Activated T-helper 17 cell treated with anti-CD3 and anti-CD28 coated beads, Interleukin-2, amount 50 U/mL, for 72 hours (primary cell): ENCODE data around the gene GP5. TPM values are rescaled to one million over a fixed set of nuclear protein-coding genes. Genes with fewer than 3 reads are reported as not detected.
A peak's percentile ranks its signal among the peaks of the same experiment; 100 is the strongest.

Experiments used
- ATAC-seq: fragments of 150-1000 bp; cut with Tn5 transposase; replicated peaks from 2 replicates; pipeline ENCODE4 v1.10.0; 2021; ENCODE audit warnings: mild to moderate bottlenecking, moderate library complexity
- H3K27ac Mint-ChIP-seq: one replicate; pipeline ENCODE4 v1.8.0; 2022; ENCODE audit warnings: mixed read lengths
- H3K27me3 Mint-ChIP-seq: one replicate; pipeline ENCODE4 v1.8.0; 2022; ENCODE audit warnings: mixed read lengths
- H3K36me3 Mint-ChIP-seq: one replicate; pipeline ENCODE4 v1.8.0; 2022; ENCODE audit warnings: low read depth, mild to moderate bottlenecking, mixed read lengths
- H3K4me1 Mint-ChIP-seq: one replicate; pipeline ENCODE4 v1.8.0; 2022; ENCODE audit warnings: mixed read lengths
- H3K4me3 Mint-ChIP-seq: one replicate; pipeline ENCODE4 v1.8.0; 2022; ENCODE audit warnings: mild to moderate bottlenecking, mixed read lengths
- H3K9me3 Mint-ChIP-seq: one replicate; pipeline ENCODE4 v1.8.0; 2022; ENCODE audit warnings: mixed read lengths
- total RNA-seq, 2 donors: library from RNA; stranded (reverse); gene quantifications; one replicate each; pipeline ENCODE4 v1.2.3, GENCODE V29; 2022

The GP5 gene
- total RNA-seq, 2 donors from 2014 or later, result 1.4 TPM

DNA sequence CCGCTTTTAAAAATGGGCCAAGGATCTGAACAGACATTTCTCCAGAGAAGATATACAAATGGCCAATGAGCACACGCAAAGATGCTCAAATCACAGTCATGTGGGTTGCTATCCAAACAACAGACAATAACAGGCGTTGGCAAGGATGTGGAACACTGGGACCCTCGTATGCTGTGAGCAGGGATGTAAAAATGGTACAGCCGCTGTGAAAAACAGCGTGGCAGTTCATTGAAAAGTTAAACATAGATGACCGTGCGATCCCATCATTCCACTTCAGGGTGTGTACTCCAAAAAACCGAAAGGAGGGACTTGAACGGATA, 22.9 kb downstream of the GP5 start:
- H3K36me3 Mint-ChIP-seq, result no peaks in the 10 kb centered on the region
- no peaks in the 10 kb centered on the region for H3K4me1 Mint-ChIP-seq
- no peaks in the 10 kb centered on the region for H3K9me3 Mint-ChIP-seq
- ATAC-seq, result no peak
- no peak overlapping the region for H3K4me3 Mint-ChIP-seq
- H3K27ac Mint-ChIP-seq, result no peak overlapping the region
- peaks cover 14% of the 10 kb centered on the region for H3K27me3 Mint-ChIP-seq

GRCh38 chr3:194375473-194376240, 23.4 kb downstream of the GP5 start:
- Mint-ChIP-seq H3K27ac (no peak overlapping the region), H3K9me3 (no peaks in the 10 kb centered on the region), H3K4me1 (no peaks in the 10 kb centered on the region), H3K4me3 (no peak overlapping the region), H3K36me3 (no peaks in the 10 kb centered on the region), H3K27me3 (peaks cover 14% of the 10 kb centered on the region)
- no peak for ATAC-seq

GRCh38 chr3:194374935-194375334, 24.1 kb downstream of the GP5 start:
- H3K9me3 Mint-ChIP-seq, result no peaks in the 10 kb centered on the region
- H3K4me1 Mint-ChIP-seq, result no peaks in the 10 kb centered on the region
- peaks cover 19% of the 10 kb centered on the region for H3K27me3 Mint-ChIP-seq
- ATAC-seq, result no peak
- no peak overlapping the region for H3K27ac Mint-ChIP-seq
- no peaks in the 10 kb centered on the region for H3K36me3 Mint-ChIP-seq
- H3K4me3 Mint-ChIP-seq, result no peak overlapping the region

DNA sequence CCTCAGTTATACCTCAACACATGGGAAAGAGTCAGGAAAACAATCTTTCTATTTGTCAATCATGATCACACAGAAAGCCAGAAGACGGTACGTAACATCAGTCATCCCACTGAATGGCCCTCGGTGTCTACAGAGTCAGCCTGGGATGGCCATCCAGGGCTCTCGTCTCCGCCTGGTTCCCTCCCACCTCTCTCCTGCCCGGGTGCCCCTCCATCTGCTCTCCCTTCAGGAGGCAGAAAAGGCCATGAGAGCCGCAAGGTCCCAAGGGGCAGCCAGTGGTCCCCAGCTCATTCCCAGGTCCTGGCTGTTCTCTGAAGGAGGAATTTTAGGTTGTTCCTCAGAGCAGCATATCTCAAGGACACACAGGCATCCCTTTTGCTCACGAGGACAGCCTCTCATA, 25.2 kb downstream of the GP5 start:
- no peaks in the 10 kb centered on the region for H3K36me3 Mint-ChIP-seq
- no peaks in the 10 kb centered on the region for H3K9me3 Mint-ChIP-seq
- no peaks in the 10 kb centered on the region for H3K4me1 Mint-ChIP-seq
- H3K27me3 Mint-ChIP-seq, result peaks cover 26% of the 10 kb centered on the region
- no peak for ATAC-seq
- no peak overlapping the region for H3K27ac Mint-ChIP-seq
- no peak overlapping the region for H3K4me3 Mint-ChIP-seq

- Mint-ChIP-seq H3K27me3 (peaks cover 32% of the 10 kb centered on the region), H3K9me3 (no peaks in the 10 kb centered on the region), H3K36me3 (no peaks in the 10 kb centered on the region), H3K4me1 (no peaks in the 10 kb centered on the region), H3K4me3 (no peak overlapping the region), H3K27ac (no peak overlapping the region)
- ATAC-seq, result no peak
Observed at GRCh38 chr3:194373028-194373427, 26.0 kb downstream of the GP5 start.

GRCh38 chr3:194370753-194371152, 28.3 kb downstream of the GP5 start:
- Mint-ChIP-seq H3K4me3 (no peak overlapping the region), H3K36me3 (no peaks in the 10 kb centered on the region), H3K27ac (no peak overlapping the region), H3K9me3 (no peaks in the 10 kb centered on the region), H3K4me1 (no peaks in the 10 kb centered on the region), H3K27me3 (peaks cover 36% of the 10 kb centered on the region)
- no peak for ATAC-seq

DNA sequence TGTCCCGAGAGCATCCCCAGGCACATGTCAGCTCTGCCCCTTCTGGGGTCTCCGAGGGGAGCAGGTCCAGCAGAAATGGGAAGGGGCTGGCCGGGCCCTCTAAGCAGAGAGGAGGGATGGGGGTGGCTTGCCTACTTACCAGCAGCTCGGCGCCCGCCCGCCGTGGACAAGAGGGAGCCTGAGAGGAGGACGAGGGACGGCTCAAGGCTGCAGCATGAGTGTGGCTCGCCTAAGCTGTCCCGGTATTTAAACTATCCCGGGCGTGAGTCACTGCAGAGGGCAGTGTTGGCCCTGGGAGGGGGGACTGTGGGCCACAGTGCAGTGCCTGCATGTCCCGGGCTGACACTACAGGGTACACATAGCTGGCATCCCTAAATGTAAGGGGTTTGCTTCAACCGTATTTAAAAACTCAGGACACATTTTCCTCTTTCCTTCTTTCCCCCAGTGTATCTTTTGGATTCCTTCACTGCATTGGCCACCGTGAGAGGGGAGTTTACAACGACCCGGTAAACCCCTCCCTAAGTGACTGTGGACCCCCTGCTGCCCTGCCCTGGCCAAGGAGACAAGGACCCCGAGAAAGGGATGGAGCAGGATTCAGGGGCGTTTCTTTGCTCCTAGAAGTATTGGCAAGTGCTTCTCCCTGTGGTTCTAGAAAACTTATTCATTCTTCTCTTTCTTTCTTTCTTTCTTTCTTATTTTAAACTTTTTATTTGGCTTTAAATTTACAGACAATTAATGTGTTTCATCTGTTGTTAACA, 29.4 kb downstream of the GP5 start, which contains the start of gene LRRC15:
LRRC15 (minus strand) TSS at position 222 of the 758 bp plus-strand sequence. CDS start 8,700 bp downstream, outside the sequence.
- H3K27ac Mint-ChIP-seq, result no peak within 1 kb of the TSS
- H3K4me1 Mint-ChIP-seq, result no peaks in the 10 kb centered on the region
- H3K27me3 Mint-ChIP-seq, result peaks cover 31% of the 10 kb centered on the region
- no peak within 1 kb of the TSS for H3K4me3 Mint-ChIP-seq
- H3K36me3 Mint-ChIP-seq, result no peaks in the 10 kb centered on the region
- H3K9me3 Mint-ChIP-seq, result no peaks in the 10 kb centered on the region
- ATAC-seq, result peak; percentile 45

DNA sequence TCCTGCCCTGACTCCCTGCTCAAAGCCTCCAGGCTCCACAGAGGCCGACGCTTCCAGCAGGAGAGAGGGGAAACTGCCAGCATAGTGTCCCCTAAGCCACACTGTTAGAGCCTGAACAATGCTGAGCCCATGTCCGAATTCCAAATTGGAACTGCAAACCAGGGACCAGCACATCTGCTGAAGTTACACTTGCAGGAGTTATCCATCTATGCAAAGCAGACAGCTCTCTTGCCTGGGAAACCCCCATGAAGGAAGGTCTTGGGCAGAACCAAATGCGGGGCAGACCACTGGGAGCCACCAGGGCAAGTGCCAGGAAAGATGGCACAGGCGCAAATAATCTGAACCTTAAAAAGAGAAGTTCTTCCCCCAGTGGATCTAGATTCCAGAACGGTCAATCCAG, 30.1 kb downstream of the GP5 start:
- no peak overlapping the region for H3K4me3 Mint-ChIP-seq
- H3K4me1 Mint-ChIP-seq, result no peaks in the 10 kb centered on the region
- no peak overlapping the region for H3K27ac Mint-ChIP-seq
- no peak for ATAC-seq
- no peaks in the 10 kb centered on the region for H3K36me3 Mint-ChIP-seq
- H3K9me3 Mint-ChIP-seq, result no peaks in the 10 kb centered on the region
- peaks cover 31% of the 10 kb centered on the region for H3K27me3 Mint-ChIP-seq

DNA sequence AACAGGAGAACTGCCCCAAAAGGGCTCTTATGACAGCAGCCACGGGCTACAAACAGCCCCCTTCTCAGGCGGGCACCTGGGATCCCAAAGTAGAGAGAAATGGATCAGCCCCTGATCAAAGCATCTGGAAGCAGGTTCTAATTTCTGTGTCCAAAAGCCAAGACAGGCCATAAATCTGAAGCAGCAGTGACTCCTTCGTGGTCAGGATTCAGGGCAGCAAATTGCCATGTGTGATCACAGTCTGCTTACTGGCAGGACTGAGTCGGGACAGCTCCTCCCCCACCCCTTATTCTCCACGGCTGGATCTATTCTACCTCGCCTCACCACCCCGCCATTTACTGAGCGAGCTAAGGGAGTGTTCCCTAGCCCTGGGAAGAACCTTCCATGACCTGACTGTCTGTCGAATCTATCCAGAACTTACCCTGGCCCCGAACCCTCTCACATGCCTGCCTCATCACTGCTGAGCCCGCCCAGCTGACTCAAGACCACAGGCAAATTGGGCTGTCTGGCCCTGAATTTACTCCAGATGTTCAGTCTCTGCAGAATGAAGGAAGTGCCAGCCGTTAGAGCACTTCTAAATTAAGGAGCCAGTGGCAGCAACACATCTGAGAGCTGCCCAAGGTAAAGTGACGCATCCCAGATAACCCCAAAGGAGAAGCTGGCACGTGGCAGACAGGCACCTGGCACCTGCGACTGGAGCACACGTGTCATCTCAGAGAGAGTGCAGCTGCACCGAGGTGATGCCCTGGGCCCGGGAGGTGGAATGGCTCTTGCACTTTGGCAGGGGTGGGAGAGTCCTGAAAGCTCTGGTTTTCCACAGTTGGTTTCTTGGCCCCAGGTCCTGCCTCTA, 30.8 kb downstream of the GP5 start:
- H3K9me3 Mint-ChIP-seq, result no peaks in the 10 kb centered on the region
- H3K27ac Mint-ChIP-seq, result no peak overlapping the region
- H3K36me3 Mint-ChIP-seq, result no peaks in the 10 kb centered on the region
- H3K4me3 Mint-ChIP-seq, result no peak overlapping the region
- ATAC-seq, result no peak
- no peaks in the 10 kb centered on the region for H3K4me1 Mint-ChIP-seq
- peaks cover 31% of the 10 kb centered on the region for H3K27me3 Mint-ChIP-seq

DNA sequence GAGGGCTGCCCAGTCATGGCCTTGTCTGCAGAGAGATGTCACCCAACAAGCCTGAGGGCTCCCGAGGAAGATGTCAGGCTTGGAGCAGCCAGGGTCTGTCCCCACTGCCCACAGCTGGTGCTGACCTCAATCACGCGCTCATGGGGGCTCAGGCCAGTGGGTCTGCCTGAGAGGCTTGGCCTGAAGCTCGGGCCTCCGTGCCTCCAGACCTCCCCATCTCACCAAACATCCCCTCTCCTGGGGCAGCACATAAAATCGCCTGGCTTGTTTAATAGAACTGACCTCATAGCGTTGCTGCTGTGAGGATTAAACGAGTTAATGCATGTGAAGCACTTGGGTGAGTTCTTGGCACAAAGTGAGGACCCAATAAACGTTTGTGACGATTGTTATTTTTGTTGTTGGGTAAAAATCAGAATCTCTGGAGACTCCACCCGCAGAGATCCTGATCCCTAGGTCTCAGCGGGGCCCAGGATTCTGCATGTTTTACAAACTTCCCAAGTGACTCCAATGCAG, 33.0 kb downstream of the GP5 start:
- H3K27ac Mint-ChIP-seq, result no peak overlapping the region
- no peak for ATAC-seq
- H3K4me3 Mint-ChIP-seq, result no peak overlapping the region
- no peaks in the 10 kb centered on the region for H3K9me3 Mint-ChIP-seq
- H3K36me3 Mint-ChIP-seq, result no peaks in the 10 kb centered on the region
- no peaks in the 10 kb centered on the region for H3K4me1 Mint-ChIP-seq
- H3K27me3 Mint-ChIP-seq, result peaks cover 26% of the 10 kb centered on the region

DNA sequence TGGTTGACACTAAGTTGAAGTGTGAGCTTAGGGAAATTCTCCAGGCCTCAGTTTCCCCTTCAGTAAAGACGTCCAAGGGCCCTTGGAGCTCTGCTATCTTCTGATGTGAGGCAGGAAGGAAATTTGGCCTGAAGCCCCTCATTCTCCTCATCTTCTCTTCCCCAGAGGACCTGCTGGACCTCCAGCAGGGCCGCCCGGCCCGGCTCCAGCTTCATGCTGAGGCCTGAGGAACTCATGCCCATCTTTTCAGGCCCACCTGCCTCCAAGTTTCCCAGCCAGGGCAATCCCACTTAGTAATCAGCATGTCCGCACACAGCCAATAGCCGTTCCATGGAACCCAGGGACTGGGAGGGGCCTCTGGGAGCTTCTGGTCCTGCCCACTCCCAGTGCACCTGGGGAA, 33.5 kb downstream of the GP5 start:
- H3K4me1 Mint-ChIP-seq, result no peaks in the 10 kb centered on the region
- H3K36me3 Mint-ChIP-seq, result no peaks in the 10 kb centered on the region
- no peaks in the 10 kb centered on the region for H3K9me3 Mint-ChIP-seq
- no peak overlapping the region for H3K4me3 Mint-ChIP-seq
- ATAC-seq, result no peak
- H3K27ac Mint-ChIP-seq, result no peak overlapping the region
- H3K27me3 Mint-ChIP-seq, result peaks cover 24% of the 10 kb centered on the region

DNA sequence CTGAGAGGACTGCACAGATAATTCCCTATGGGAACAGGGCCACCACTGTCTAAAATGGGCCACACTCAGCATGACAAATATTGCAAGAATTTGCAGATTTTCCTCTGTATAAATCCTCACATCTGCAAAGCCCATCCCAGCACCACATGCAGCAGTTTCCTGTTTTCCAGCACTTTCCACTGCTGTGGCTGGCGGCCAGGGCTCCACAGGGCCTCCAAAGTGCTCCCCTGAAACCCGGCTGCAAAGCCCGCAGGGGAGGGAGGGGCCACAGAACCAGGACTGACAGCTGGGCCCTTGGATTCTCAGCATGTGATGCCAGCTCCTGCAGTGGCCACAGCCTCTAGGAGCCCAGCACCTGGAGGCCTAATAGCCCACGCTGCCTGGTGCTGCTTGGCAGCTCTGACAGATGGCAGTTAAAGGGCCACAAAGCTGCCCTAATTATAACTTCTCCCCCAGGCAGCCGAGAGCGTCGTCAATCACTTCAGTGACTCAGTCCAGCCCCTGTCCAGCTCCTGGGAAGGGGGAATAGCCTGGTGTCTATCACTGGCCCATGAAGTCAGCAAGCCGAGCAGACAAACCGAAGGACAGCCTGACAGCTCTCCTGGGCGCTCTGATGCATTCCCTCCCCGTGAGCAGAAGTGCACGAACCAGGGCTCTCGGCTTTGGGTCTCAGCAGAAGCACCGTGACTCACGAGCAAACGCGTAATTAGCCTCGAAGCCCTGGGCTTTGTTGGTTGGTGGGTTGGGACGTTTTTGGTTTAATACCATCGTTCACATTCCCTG, 34.2 kb downstream of the GP5 start:
- no peak for ATAC-seq
- no peaks in the 10 kb centered on the region for H3K9me3 Mint-ChIP-seq
- no peaks in the 10 kb centered on the region for H3K4me1 Mint-ChIP-seq
- H3K4me3 Mint-ChIP-seq, result no peak overlapping the region
- H3K27ac Mint-ChIP-seq, result no peak overlapping the region
- peaks cover 20% of the 10 kb centered on the region for H3K27me3 Mint-ChIP-seq
- no peaks in the 10 kb centered on the region for H3K36me3 Mint-ChIP-seq

GRCh38 chr3:194364314-194364651, 34.8 kb downstream of the GP5 start:
- no peaks in the 10 kb centered on the region for H3K4me1 Mint-ChIP-seq
- no peak overlapping the region for H3K27ac Mint-ChIP-seq
- peaks cover 19% of the 10 kb centered on the region for H3K27me3 Mint-ChIP-seq
- no peaks in the 10 kb centered on the region for H3K9me3 Mint-ChIP-seq
- no peaks in the 10 kb centered on the region for H3K36me3 Mint-ChIP-seq
- no peak overlapping the region for H3K4me3 Mint-ChIP-seq
- no peak for ATAC-seq

DNA sequence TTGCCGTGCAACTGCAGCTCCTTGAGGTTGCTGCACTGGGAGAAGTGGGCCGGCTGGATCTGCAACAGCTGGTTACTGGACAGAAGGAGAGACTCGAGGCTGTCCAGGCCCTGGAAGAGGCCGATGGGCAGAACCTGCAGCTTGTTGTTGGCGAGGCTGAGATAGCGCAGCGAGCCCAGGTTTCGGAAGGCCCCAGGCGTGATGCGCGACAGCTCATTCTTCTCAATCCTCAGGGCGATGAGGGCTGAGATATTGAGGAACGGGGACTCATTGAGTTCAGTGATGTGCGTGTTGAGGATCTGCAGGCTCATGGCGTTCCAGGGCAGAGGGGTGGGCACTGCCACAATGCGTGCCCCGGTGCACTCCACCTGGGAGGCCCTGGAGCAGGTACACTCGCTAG, 38.5 kb downstream of the GP5 start:
- peaks cover 10% of the 10 kb centered on the region for H3K27me3 Mint-ChIP-seq
- no peak overlapping the region for H3K4me3 Mint-ChIP-seq
- no peaks in the 10 kb centered on the region for H3K9me3 Mint-ChIP-seq
- no peak for ATAC-seq
- no peak overlapping the region for H3K27ac Mint-ChIP-seq
- H3K4me1 Mint-ChIP-seq, result no peaks in the 10 kb centered on the region
- H3K36me3 Mint-ChIP-seq, result no peaks in the 10 kb centered on the region
